RWPE1 (cell line): Measurements from ENCODE around the gene DIP2B.

ENCODE experiments used
- CTCF ChIA-PET: fragments of 350-600 bp; sonication (Branson Sonifier 250); formaldehyde crosslinking; extraction: SDS; loops from one replicate; lab custom pipeline; 2021; lab: Yijun Ruan, JAX
- POLR2A ChIA-PET: fragments of 400-600 bp; formaldehyde crosslinking; extraction: SDS; loops from one replicate; lab custom pipeline; 2020; ENCODE audit warnings: antibody characterized with exemption; ENCODE audit not compliant: low non-redundant PET; lab: Yijun Ruan, JAX
- DNase-seq: peaks from one replicate; pipeline ENCODE4 v3.0.0; 2012; ENCODE audit warnings: low spot score
- H3K27ac ChIP-seq: fragments of 450-650 bp; 2 replicates; pipeline ENCODE4 v1.5.1; 2017
- TF ChIP-seq, protein P1 (sequence below): fragments of 450-650 bp; conservative IDR thresholded peaks from 2 replicates; pipeline ENCODE4 v1.5.1; 2017; ENCODE audit warnings: low read depth, mild to moderate bottlenecking

The DIP2B gene

DNA sequence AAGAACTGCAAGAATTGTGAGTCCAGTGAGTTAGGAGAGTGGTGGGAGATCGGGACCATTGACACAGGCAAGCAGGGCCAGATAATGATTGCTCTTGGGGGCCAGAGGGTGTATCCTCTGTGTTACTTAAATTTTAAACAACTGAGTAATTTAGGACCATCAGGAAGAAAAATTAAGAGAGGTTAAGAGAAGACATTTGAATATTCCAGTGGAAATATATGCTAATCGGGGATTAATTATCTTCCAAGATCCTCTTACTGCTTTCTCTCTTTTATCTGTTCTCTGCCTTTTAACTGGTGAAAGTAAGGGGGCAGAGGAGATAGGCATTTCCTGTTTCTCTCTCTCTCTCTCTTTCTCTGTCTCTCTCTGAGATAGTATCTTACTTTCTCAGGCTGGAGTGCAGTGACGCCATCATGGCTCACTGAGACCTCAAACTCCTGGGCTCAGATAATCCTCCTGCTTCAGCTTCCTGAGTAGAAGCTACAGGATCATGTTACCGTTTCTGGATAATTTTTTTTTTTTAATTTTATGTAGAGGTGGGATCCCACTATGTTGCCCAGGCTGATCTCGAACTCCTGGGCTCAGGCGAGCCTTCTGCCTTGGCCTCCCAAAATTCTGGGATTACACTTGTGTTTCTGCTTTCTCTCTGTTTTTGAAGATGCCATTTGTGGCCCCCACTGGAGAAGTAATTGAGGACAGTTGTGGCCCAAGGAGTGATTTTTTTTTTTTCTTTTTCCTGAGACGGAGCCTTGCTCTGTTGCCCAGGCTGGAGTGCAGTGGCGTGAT lies 85.1 kb downstream of the DIP2B start:
- DNase-seq = no peak
- CTCF ChIA-PET = no interaction called here
- H3K27ac ChIP-seq = no peak overlapping the region
- TF ChIP-seq, protein P1, sequence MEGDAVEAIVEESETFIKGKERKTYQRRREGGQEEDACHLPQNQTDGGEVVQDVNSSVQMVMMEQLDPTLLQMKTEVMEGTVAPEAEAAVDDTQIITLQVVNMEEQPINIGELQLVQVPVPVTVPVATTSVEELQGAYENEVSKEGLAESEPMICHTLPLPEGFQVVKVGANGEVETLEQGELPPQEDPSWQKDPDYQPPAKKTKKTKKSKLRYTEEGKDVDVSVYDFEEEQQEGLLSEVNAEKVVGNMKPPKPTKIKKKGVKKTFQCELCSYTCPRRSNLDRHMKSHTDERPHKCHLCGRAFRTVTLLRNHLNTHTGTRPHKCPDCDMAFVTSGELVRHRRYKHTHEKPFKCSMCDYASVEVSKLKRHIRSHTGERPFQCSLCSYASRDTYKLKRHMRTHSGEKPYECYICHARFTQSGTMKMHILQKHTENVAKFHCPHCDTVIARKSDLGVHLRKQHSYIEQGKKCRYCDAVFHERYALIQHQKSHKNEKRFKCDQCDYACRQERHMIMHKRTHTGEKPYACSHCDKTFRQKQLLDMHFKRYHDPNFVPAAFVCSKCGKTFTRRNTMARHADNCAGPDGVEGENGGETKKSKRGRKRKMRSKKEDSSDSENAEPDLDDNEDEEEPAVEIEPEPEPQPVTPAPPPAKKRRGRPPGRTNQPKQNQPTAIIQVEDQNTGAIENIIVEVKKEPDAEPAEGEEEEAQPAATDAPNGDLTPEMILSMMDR = no peak
- POLR2A ChIA-PET = interaction anchor here (0.7 kb wide), 1 partner anchor 1375 kb away, joined by 4 read pairs; no protein-coding TSS in a partner anchor

DNA sequence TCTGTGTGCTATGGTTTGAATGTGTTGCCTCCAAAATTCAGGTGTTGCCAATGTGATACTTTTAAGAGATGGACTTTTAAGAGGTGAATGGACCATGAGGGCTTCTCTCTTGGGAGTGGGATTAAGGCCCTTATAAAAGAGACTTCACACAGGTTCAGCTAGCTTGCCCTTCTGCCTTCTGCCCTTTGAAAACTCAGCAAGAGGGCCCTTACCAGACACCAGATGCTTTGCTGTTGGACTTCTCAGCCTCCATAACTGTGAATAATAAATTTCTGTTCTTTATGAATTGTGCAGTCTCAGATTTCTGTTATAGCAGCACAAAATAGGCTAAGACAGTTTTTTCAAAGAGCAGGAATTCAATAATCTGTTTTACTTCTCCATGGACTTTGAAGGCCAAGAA lies 86.1 kb downstream of the DIP2B start:
- DNase-seq = no peak
- no peak overlapping the region for H3K27ac ChIP-seq
- POLR2A ChIA-PET = interaction anchor here (0.7 kb wide), 1 partner anchor 1376 kb away, joined by 4 read pairs; no protein-coding TSS in a partner anchor
- CTCF ChIA-PET = no interaction called here
- TF ChIP-seq, protein P1 = no peak

DNA sequence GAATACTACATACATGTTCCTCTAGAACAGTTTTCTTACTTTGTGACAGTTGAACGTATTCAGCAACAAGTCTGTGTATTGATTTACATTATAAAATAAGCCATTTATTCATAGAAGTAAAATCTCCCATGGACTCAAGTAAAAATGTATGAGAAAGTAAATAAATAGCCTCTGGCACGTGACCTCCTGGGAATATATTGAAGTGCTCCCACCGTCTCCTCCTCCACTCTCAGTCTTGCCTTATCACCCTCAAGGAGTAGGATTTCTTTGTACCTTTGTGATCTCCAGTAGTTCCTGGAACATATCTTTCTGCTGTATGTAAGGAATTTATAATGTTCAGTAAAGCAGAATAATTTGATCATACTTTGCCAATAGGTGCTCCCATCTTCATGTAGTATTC lies 90.9 kb downstream of the DIP2B start:
- TF ChIP-seq, protein P1 = no peak
- H3K27ac ChIP-seq = no peak overlapping the region
- POLR2A ChIA-PET = no interaction called here
- CTCF ChIA-PET = interaction anchor here (0.6 kb wide), 1 partner anchor 87 kb away, joined by 3 read pairs; no protein-coding TSS in a partner anchor
- DNase-seq = no peak

DNA sequence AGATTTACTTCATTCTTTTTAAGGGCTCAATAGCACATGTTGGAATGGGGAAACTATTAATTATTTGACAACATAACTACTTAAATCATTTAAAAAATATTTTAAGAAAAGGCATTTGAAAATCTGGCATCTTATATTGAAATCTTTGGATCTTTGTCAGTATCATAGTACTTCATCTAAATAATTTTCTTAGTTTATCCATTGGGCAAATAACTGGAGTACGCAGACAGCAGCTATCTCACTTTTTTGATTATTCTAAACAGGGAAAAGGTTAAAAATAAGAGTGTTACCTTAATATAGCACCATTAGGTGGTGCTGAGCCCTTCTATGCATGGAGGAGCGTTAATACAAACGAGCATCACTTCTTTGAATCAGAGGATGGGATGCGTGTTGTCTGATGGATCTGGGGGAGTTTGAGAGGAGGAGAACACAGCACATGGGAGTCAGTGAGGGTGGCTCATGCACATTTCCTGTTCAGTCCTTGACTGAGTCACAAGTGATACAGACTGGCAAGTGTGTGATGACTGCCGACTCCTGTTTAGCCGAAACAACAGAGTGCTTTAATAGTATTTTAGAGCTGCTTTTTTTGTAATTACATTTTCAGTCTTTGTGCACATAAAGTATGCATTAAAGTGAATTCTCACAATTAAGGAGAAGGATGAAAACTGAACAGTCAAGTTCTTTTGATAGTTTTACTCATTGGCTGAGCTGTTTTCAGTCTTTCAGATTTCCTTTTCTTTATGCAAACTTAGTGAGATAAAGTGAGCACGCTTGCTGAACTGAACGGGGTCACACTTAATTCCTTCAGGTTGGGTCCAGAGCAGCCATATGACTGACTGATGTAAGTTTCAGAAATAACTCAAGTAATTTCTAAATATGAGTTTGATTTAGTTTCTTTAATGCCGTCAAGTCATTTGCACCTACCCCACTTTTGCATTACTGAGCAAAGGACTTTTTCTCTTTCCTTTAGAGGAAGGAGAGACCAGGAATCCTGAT lies 92.7 kb downstream of the DIP2B start:
- CTCF ChIA-PET = interaction anchor here (0.6 kb wide), 3 partner anchors 12 to 90 kb away, joined by 3 to 5 read pairs (median 4); no protein-coding TSS in a partner anchor
- DNase-seq = peak; percentile 81
- H3K27ac ChIP-seq = no peak overlapping the region
- TF ChIP-seq, protein P1 = no peak
- POLR2A ChIA-PET = interaction anchor here (0.7 kb wide), 1 partner anchor 9 kb away, joined by 3 read pairs; no protein-coding TSS in a partner anchor

DNA sequence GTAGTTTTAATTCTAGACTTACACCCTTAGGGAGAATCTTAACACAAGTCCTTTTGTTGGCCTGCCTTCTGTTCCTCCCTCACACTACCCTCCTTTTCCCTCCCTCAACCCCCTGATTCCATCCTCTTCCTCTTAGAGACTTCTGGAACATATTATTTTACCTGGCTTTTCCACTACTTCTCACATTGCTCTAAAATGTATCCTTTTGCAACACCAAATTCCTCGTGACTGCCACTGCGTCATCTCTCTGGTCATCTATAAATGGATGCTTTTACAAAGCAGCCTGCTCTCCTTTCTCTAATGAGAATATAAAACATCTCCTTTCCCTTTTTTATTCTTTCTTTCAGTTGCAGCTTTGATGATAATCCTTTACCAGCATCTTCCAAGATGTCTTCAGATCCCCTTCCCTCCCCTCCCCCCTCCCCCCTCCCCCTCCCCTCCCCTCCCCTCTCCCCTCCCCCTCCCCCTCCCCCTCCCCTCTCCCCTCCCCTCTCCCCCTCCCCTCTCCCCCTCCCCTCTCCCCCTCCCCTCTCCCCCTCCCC lies 93.6 kb downstream of the DIP2B start:
- POLR2A ChIA-PET = no interaction called here
- TF ChIP-seq, protein P1 = no peak
- H3K27ac ChIP-seq = no peak overlapping the region
- CTCF ChIA-PET = interaction anchor here (0.6 kb wide), 1 partner anchor 91 kb away, joined by 4 read pairs; no protein-coding TSS in a partner anchor
- DNase-seq = no peak
